NCI-H128 (cell line): ENCODE results near the gene TESK2.
"Not testable (repeated sequence)": the region's sequence is repeated elsewhere in the genome, so short reads cannot be mapped to it uniquely, and the experiment has no call there.

Experiments
- DNase-seq: peaks from one replicate; lab custom pipeline; 2025; ENCODE audit not compliant: unreplicated experiment; lab: John Stamatoyannopoulos, UW

The TESK2 gene

DNA sequence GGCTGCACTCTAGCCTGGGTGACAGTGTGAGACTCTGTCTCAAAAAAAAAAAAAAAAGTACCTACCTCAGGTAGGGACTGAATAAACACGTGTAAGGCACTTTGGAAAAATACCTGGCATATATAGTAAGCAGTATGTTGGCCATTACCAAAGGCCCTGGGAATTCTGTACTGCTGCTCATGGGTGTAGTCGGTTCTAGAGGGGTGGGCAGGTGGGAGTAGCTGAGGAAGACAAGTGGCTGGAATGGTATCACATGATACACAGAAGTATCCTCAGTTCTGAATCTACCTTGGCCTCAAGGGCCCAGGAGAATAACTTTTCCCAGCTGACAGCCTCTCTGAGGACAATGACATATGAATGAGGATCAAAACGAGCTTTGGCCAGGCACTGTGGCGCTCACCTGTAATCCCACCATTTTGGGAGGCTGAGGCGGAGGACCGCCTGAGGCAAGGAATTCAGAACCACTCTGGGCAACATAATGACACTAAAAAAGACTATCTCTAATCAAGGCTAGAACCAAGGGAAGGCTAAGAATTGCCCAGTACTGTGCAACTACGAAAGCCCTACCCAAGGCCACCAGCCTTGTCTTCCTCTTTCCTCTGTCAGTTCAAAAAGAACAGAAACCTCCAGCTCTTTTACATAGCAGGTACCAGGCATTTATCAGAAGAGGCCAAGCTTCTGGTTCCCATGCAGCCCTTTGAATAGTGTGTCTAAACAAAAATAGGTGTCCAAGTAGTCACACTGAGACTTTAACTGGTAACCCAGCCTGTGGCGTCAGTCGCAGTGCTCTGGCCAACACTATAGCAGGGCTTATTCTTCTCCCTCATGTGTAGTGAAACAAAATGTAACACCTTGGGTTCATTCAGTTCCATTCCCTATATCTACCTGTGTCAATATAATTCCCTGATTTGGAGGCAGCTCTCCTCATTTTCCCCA, 19.3 kb upstream of the TESK2 start:
- DNase-seq: no peak

DNA sequence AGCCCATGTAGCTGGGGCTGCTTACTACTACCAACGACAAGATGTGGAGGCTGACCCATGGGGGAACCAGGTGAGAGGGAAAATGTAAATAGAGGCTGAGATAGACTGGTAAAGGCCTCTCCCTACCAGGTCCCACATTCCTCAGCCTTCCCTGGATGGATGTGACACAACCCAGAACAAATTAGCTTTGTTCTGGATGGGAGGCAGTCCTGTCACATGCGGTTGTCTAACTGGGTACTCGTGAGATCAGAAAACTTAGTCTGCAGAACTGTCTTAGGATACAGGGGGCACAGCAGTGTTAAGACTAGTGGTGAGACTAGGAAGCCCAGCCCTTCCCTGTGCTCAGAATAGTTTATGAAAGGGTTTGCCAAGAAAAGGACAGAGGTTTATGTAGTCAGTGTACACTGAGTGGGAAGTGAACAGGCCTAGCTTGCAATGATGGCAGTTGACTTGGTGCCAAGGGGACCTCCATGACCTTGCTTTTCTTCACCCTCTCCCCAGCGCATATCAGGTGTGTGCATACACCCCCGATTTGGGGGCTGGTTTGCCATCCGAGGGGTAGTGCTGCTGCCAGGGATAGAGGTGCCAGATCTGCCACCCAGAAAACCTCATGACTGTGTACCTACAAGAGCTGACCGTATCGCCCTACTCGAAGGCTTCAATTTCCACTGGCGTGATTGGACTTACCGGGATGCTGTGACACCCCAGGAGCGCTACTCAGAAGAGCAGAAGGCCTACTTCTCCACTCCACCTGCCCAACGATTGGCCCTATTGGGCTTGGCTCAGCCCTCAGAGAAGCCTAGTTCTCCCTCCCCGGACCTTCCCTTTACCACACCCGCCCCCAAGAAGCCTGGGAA, 17.6 kb upstream of the TESK2 start:
- DNase-seq: no peak

DNA sequence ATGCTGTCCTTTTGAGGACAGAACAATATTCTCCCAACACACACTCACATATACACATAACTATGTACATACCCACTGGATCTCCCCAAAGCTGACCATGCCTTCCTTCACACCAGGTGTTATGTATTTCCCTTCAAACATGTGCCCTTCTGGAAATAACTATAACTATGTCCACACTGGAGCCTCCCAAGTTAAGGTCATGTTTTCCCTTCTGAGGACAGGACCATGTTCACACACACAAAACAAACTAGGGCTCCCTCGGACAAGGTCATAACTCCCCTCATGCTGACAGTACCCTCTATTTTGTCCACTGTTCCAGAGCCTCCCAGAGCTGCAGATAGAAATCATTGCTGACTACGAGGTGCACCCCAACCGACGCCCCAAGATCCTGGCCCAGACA, 16.9 kb upstream of the TESK2 start:
- no peak for DNase-seq

DNA sequence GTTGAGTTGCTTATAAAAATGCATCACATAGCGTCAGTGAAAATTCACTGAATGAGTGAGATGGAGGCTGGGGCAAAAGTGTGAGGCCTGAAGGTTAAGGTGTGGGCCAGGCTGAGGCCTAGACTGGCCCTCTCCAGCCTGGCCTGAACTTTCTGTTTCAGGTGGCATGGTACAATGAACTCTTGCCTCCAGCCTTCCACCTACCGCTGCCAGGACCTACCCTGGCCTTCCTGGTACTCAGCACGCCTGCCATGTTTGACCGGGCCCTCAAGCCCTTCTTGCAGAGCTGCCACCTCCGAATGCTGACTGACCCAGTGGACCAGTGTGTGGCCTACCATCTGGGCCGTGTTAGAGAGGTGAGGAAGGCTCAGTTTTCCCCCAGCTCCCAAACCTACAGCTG, 16.2 kb upstream of the TESK2 start:
- no peak for DNase-seq

DNA sequence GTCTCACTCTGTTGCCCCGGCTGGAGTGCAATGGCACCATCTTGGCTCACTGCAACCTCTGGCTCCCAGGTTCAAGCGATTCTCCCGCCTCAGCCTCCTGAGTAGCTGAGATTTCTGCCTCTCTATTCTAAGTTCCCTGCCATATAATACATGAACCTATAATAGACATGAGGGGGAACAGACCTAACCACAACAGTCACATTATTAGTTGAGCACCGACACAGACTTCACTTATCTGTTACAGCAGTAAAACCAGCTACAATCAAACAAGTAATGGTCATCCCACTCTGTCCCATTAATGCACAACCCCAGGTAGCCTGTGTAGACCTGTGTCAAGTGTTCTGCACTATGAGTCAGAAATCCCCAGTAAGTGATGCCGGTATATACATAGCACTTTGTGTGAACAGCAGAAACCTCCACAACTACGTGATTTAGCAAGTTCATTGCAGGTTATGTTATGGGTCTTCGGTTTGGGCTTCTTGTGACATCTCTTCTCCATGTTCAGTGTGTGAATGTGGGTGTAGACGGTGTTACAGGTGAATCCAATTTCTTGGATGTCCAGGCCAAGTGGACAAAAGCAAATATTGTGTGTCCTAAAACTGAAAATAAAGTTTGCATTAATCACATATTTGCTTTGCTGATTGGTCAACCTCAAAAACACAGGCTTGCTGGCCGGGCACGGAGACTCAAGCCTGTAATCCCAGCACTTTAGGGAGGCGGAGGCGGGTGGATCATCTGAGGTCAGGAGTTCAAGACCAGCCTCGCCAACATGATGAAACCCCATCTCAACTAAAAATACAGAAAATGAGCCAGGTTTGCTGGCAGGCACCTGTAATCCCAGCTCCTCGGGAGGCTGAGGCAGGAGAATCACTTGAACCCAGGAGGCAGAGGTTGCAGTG, 12.7 kb upstream of the TESK2 start:
- DNase-seq: no peak

DNA sequence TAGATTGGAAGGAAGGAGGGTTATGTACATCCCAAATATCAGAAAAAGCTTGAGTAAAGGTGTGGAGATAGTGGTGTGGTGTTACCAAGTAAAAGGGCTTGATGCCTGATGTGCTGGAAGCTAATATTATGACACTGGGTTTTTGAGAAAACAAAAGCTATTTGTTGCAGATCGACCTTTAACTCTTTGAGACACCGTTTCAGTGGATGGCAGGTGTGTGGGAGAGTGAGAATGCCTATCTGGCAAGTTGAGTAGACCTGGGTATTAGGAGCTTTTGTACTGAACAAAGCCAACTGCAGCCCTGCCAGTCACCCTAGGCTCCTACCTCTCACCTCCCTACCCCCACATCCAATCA, 10.5 kb upstream of the TESK2 start:
- no peak for DNase-seq

DNA sequence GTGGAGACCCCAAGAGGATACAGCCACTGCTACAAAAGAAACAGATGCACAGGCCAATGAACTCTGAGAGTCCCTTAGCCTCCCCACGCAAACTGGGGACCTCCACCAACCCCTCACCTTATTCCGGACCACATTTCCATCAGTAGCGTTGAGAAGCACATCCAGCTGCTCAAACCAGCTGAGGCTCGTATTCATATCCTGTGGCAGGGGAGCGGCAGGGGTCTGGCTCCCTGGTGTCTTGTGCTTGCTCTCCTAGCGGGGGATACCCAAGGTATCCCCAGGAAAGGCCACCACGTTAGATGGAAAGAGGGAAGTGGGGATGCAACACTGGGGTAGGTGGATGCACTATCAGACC, 8.4 kb upstream of the TESK2 start:
- DNase-seq: no peak

DNA sequence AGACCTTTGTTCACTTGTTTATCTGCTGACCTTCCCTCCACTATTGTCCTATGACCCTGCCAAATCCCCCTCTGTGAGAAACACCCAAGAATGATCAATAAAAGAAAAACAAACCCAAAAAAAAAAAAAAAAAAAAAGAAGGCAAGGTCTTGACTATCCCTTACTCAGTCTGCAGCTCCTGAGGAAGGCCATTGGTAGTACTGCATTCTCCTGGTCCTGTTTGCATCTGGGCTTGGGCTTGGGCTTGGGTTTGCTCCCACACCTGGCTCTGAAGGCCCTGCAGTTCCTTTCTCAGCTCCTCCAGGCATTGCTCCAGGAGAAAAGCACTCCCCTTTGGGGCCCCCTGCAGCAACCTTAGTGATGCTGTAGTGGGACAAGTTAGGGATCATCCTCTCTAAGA, 7.3 kb upstream of the TESK2 start:
- no peak for DNase-seq

DNA sequence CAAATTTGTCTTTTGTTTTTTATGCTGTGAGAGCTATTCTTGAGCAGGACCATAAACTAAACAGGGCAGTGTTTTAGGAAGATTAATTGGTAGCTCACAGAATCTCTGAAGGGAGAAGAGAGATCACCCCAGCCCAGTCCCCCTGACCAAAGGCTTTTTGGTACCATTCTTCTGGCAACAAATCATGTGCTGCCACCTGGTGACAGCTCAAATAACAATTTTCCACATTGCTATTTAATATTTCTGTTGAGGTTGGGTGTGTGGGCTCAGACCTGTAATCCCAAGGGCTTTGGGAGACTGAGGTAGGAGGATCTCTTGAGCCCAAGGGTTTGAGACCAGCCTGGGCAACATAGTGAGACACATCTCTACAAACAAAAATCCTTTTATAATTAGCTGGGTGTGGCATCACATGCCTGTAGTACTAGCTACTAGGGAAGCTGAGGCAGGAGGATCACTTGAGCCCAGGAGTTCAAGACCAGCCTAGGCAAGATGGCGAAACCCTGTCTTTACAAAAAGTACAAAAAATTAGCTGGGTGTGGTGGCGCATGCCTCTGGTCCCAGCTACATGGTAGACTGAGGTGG, 2.2 kb upstream of the TESK2 start:
- peak; percentile 58 for DNase-seq

DNA sequence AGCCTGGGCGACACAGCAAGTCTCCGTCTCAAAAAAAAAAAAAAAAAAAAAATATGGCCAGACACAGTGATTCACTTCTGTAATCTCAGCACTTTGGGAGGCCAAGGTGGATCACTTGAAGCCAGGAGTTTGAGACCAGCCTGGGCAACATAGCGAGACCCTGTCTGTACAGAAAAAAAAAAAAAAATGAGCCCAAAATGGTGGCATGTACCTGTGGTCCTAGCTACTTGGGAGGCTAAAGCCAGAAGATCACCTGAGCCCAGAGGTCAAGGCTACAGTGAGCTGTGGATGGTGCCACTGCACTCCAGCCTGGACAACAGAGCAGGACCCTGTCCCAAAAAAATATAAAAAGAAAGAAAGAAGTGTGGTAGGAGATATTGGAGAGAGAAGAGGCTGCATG, 1.7 kb upstream of the TESK2 start:
- DNase-seq: no peak

DNA sequence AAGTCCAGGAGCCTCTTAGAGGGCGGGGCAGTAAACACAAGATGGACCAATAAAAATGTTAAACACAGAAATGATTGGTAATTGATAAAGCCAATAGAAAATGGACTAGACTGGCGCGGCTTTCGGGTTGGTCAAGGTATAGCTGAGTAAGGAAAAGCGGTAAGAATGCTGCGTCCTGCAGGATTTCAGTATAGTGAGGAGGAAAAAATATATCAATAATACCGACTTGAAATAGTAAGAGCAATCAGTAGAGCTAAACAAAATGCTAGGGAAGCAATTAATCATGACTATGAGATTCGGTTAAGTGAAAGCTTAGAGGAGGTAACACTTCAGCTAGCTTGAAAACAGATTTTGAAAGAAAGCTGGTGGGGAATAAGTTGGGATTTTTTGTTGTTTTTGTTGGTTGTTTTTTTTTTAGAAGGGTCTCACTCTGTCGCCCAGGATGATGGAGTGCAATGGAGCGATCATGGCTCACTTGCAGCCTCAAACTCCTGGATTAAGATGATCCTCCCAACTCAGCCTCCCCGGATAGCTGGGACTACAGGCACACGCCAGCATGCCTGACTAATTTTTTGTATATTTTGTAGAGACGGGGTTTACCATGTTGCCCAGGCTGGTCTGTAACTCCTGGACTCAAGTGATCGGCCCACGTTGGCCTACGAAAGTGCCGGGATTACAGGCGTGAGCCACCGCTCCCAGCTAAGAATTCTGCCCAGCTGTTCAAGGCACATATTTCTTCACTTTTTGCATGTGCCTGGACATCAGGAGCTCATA, 711 bp upstream of the TESK2 start:
- no peak for DNase-seq

DNA sequence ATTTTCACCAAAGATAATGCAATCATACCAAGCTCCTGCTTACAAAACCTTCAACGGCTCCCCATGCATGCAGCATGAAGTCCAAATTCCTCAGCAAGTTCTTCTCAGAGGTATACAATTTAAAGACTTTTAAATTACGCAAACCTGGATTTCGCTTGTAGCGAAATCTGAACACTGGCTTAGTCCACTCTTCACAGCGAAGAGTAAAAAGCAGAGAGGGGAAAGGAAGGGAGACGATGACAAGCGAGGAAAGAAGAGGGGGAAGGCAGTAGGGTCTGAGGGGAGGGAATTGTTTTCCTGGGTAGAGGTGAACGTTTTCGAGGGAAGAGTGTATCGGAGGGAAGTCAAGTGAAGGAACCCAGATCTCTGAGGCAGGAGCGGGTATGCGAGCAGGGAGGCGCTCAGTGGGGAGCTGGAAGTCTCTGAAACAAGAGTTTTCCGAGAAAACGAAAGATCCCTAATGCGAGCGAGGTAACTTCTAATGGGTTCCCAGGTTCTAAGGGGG, 790 bp downstream of the TESK2 start:
- no peak for DNase-seq

DNA sequence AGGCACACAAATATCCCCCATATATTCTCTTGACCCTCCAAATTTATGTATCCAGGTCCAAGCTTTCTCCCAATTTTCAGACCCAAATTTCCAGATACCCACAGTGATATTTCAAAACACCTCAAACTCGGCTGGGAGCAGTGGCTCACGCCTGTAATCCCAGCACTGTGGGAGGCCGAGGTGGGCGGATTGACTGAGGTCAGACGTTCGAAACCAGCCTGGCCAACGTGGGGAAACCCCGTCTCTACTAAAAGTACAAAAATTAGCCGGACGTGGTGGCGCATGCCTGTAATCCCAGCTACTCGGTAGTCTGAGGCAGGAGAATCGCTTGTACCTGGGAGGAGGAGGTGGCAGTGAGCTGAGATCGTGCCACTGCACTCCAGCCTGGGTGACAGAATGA, 1.6 kb downstream of the TESK2 start:
- DNase-seq: not testable (repeated sequence)

DNA sequence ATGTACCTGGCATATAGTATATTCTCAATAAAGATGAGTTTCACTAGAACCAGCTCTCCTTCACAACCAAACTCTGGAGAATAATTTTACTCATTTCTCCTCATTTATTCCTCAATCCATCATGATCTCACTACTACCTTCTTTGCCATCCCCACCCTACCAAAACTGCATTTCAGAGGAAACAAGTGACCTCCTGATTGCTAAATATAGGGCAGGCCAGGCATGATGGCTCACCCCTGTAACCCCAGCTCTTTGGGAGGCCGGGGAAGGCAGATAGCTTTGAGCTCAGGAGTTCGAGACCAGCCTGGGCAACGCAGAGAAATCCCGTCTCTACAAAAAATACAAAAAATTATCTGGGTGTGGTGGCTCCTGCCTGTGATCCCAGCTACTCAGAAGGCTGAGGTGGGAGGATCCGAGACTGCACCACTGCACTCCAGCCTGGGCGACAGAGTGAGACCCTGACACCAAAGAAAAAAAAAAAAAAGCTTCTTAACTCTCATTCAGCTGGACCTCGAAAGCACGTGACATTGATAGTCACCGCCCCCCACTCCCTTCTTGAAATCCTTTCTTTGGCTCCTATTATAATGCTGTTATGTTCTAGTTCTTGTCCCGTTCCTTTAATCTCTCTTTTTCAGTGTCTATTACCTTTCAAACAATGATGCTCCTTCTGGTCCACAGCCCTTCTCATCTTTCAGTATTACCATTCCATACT, 2.1 kb downstream of the TESK2 start:
- no peak for DNase-seq

DNA sequence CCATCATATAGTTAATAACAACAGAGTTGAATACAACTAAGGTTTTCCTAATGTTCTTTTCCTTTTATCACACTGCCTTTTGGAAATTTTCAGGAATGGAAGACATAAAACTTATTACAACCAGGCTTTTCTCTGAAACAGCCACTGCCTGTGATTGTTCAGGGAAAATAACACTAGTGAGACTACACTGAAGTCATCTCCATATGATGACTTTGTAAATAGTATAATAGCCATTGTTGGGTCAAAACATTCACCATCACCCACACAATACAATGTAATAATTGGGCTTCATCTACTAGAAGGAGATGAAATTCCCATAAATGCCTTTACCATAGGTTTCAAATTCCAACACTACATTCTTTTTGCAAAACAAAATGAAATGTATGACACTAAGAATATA, 5.0 kb downstream of the TESK2 start:
- no peak for DNase-seq

DNA sequence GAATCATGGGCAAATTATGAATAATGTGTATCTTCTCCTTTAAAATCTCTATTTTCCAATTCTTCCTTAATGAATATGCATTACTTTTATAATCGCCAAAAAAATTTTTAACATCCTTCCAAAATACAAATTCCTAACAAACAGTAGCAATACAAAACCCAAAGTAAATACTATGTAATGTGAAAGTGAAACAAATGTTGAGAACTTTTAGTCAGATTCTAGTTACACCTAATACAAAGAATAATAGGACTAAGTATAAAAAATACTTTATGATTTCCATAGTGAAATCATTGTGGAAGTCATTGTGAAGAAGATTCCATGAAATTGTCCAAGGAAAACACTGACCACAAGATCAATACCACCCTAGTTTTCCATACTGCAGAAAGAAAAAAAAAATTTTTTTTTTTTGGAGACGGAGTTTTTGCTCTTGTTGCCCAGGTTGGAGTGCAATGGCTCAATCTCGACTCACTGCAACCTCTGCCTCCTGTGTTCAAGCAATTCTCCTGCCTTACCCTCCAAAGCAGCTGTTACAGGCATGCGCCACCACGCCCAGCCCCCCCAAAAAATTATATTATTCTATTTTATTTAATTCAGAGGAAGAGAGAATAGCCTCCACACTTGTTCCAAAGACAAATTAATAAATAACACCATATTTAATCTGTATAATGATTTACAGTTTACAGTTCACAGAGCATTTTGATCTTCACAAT, 11.8 kb downstream of the TESK2 start:
- DNase-seq: no peak

DNA sequence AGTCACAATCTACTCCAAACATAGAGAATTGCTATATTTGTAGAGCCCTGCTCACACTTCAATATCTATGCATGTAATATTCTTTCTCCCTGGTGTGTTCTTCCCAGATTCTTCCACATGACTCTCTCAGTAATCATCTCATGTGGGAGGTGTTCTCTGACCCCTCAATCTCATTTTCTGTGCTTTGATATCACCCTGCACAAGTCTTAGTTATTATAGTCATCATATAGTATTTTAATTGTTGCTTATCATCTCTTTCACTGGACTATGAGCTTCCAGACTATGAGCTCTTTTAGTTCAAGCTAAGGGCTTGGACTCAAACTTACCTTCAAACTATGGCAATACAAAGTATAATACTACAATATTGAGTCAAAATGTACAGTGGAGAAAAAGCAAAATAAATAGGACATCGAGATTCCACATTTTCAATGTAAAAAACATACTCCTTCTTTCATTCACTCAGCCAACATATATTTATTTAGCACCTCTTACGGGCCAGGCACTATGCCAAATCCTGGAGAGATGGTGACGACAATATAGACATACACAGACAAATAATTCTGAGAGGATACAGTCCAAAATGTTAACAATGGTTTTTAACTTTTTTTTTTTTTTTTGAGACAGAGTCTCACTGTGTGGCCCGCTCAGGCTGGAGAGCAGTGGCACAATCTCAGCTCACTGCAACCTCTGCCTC, 12.7 kb downstream of the TESK2 start:
- no peak for DNase-seq

DNA sequence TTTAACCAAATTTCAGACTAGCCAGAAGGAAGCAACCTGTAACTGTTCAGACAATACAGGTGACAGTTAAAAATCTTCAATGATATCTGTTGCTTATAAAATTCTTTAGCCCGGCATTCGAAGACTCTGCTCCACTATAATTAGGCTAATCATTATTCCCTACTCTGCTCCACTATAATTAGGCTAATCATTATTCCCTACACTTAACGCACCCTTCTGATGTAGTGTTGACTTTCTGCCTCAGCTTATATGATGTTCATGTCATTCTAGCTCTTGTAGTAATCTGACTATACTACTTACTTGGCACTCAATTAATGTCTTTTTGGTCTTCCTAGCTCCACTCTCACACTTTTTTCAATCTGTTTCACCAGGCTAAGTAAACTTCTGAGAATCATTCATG, 13.3 kb downstream of the TESK2 start:
- no peak for DNase-seq
